IMR-90 (cell line): Measurements from ENCODE around the gene ANGPTL1. TPM values are rescaled to one million over a fixed set of nuclear protein-coding genes. Genes with fewer than 3 reads are reported as not detected.

Source experiments
- ATAC-seq: fragments of 200-7000 bp; cut with Tn5 transposase; 2 replicates; pipeline ENCODE4 v1.9.1; 2020; ENCODE audit warnings: low read depth, mild to moderate bottlenecking, moderate library complexity
- BruUV-seq: library from RNA; stranded (reverse); fragments of 400-500 nt; replicated peaks from 2 replicates; lab custom pipeline; 2021; lab: Mats Ljungman, UMichigan
- CTCF ChIA-PET: fragments of 300-600 bp; formaldehyde crosslinking; extraction: SDS; loops from one replicate; lab custom pipeline; 2021; ENCODE audit warnings: antibody characterized with exemption; lab: Yijun Ruan, JAX
- POLR2A ChIA-PET: fragments of 300-600 bp; sonication (Branson Sonifier 250); formaldehyde crosslinking; loops from one replicate; lab custom pipeline; 2022; ENCODE audit warnings: antibody characterized with exemption; ENCODE audit not compliant: unreplicated experiment; lab: Charles Lee
- DNase-seq: peaks from one replicate; pipeline ENCODE4 v3.0.0; 2013
- H2AFZ ChIP-seq: replicated peaks from 2 replicates; pipeline ENCODE3; 2013; ENCODE audit warnings: low read length, mild to moderate bottlenecking; ENCODE audit not compliant: poor library complexity
- H2AK5ac ChIP-seq: 2 replicates; pipeline ENCODE4 v1.6.1; 2013; ENCODE audit warnings: low read depth, low read length, inconsistent platforms
- H2AK9ac ChIP-seq: replicated peaks from 2 replicates; pipeline ENCODE3; 2013; ENCODE audit warnings: mild to moderate bottlenecking, low read depth, low read length, moderate library complexity; ENCODE audit not compliant: poor library complexity
- H2BK120ac ChIP-seq: 2 replicates; pipeline ENCODE4 v1.6.1; 2013; ENCODE audit warnings: low read depth, low read length, inconsistent platforms
- H2BK15ac ChIP-seq: 3 replicates; pipeline ENCODE4 v1.6.1; 2013; ENCODE audit warnings: low read depth, low read length, inconsistent platforms
- H2BK20ac ChIP-seq: 2 replicates; pipeline ENCODE4 v1.6.1; 2013; ENCODE audit warnings: low read depth, mild to moderate bottlenecking, inconsistent platforms, low read length, moderate library complexity
- H2BK5ac ChIP-seq: 2 replicates; pipeline ENCODE4 v1.6.1; 2013; ENCODE audit warnings: mild to moderate bottlenecking, low read depth, low read length, inconsistent platforms; ENCODE audit not compliant: poor library complexity, severe bottlenecking
- H3K14ac ChIP-seq: replicated peaks from 2 replicates; pipeline ENCODE4 v1.6.1; 2013; ENCODE audit warnings: low read depth, low read length, inconsistent platforms
- H3K18ac ChIP-seq: 2 replicates; pipeline ENCODE4 v1.6.1; 2013; ENCODE audit warnings: low read depth, low read length, control low read depth
- H3K23ac ChIP-seq: 2 replicates; pipeline ENCODE4 v1.6.1; 2013; ENCODE audit warnings: low read depth, low read length, inconsistent platforms
- H3K27ac ChIP-seq: 2 replicates; pipeline ENCODE4 v1.5.1; 2013; ENCODE audit warnings: mild to moderate bottlenecking, control low read depth, low read length; ENCODE audit not compliant: insufficient read depth
- H3K27me3 ChIP-seq: 2 replicates; pipeline ENCODE4 v1.6.1; 2013; ENCODE audit warnings: low read length; ENCODE audit not compliant: control insufficient read depth, insufficient read depth
- H3K36me3 ChIP-seq: 2 replicates; pipeline ENCODE4 v1.6.1; 2013; ENCODE audit warnings: low read length, mixed read lengths; ENCODE audit not compliant: control insufficient read depth, insufficient read depth
- H3K4ac ChIP-seq: 2 replicates; pipeline ENCODE4 v1.6.1; 2013; ENCODE audit warnings: low read depth, low read length, inconsistent platforms
- H3K4me1 ChIP-seq: 2 replicates; pipeline ENCODE4 v1.6.1; 2013; ENCODE audit warnings: low read length, mixed read lengths; ENCODE audit not compliant: control insufficient read depth, insufficient read depth
- H3K4me2 ChIP-seq: 2 replicates; pipeline ENCODE4 v1.6.1; 2013; ENCODE audit warnings: low read depth, mild to moderate bottlenecking, control low read depth, low read length, moderate library complexity
- H3K4me3 ChIP-seq: 2 replicates; pipeline ENCODE4 v1.5.1; 2013; ENCODE audit warnings: low read depth, mild to moderate bottlenecking, control low read depth, low read length, moderate library complexity; ENCODE audit not compliant: insufficient read depth
- H3K56ac ChIP-seq: 2 replicates; pipeline ENCODE4 v1.6.1; 2013; ENCODE audit warnings: low read length, inconsistent platforms; ENCODE audit not compliant: insufficient read depth; ENCODE audit errors: extremely low read depth
- H3K79me1 ChIP-seq, 2 experiments: 2 replicates each; pipeline ENCODE4 v1.6.1; 2013; ENCODE audit warnings: low read length in 2 of 2, inconsistent platforms in 1 of 2, low read depth in 1 of 2
- H3K9ac ChIP-seq: 2 replicates; pipeline ENCODE4 v1.6.1; 2013; ENCODE audit warnings: low read depth, low read length, control low read depth
- H3K9me1 ChIP-seq: 2 replicates; pipeline ENCODE4 v1.6.1; 2013; ENCODE audit warnings: low read length, inconsistent platforms; ENCODE audit not compliant: insufficient read depth
- H3K9me3 ChIP-seq: 2 replicates; pipeline ENCODE4 v1.6.1; 2013; ENCODE audit warnings: low read length; ENCODE audit not compliant: control insufficient read depth, insufficient read depth
- H4K20me1 ChIP-seq: 2 replicates; pipeline ENCODE4 v1.6.1; 2013; ENCODE audit warnings: low read length, inconsistent platforms; ENCODE audit not compliant: insufficient read depth
- H4K5ac ChIP-seq: 2 replicates; pipeline ENCODE4 v1.6.1; 2013; ENCODE audit warnings: mild to moderate bottlenecking, low read depth, low read length, control low read depth
- H4K8ac ChIP-seq, 2 experiments: 2 replicates each; pipeline ENCODE4 v1.6.1; 2013; ENCODE audit warnings: low read depth in 2 of 2, low read length in 2 of 2, control low read depth in 1 of 2, inconsistent platforms in 1 of 2
- H4K91ac ChIP-seq: 2 replicates; pipeline ENCODE4 v1.6.1; 2013; ENCODE audit warnings: low read depth, low read length, inconsistent platforms; ENCODE audit not compliant: insufficient read depth
- BHLHE40 ChIP-seq: fragments of 150-350 bp; IDR thresholded peaks from 2 replicates; pipeline ENCODE4 v1.6.1; 2016; ENCODE audit warnings: mild to moderate bottlenecking, low read depth, low read length
- CEBPB ChIP-seq: IDR thresholded peaks from 2 replicates; pipeline ENCODE4 v1.6.1; 2012; ENCODE audit warnings: low read depth, low read length, improper control_type of control experiment
- CHD1 ChIP-seq: IDR thresholded peaks from 2 replicates; pipeline ENCODE4 v1.6.1; 2012; ENCODE audit warnings: low read depth, low read length, improper control_type of control experiment
- CTCF ChIP-seq: conservative IDR thresholded peaks from 2 replicates; pipeline ENCODE4 v1.5.1; 2012; ENCODE audit warnings: mild to moderate bottlenecking, low read depth, low read length, improper control_type of control experiment
- ELK1 ChIP-seq: fragments of 150-350 bp; IDR thresholded peaks from 2 replicates; pipeline ENCODE4 v1.6.1; 2016; ENCODE audit warnings: low read depth, mild to moderate bottlenecking, low read length, moderate library complexity, borderline replicate concordance
- FOS ChIP-seq: fragments of 150-350 bp; IDR thresholded peaks from 2 replicates; pipeline ENCODE4 v1.6.1; 2016; ENCODE audit warnings: low read depth, low read length
- MAFK ChIP-seq: IDR thresholded peaks from 2 replicates; pipeline ENCODE4 v1.6.1; 2012; ENCODE audit warnings: low read depth, low read length, improper control_type of control experiment
- MAZ ChIP-seq: IDR thresholded peaks from 2 replicates; pipeline ENCODE4 v1.6.1; 2012; ENCODE audit warnings: low read depth, mild to moderate bottlenecking, low read length, improper control_type of control experiment, moderate library complexity, borderline replicate concordance
- MXI1 ChIP-seq: IDR thresholded peaks from 2 replicates; pipeline ENCODE4 v1.6.1; 2012; ENCODE audit warnings: low read depth, mild to moderate bottlenecking, low read length, moderate library complexity, borderline replicate concordance
- NFE2L2 ChIP-seq: fragments of 150-350 bp; IDR thresholded peaks from 2 replicates; pipeline ENCODE4 v1.6.1; 2016; ENCODE audit warnings: low read depth, mild to moderate bottlenecking, low read length
- POLR2A ChIP-seq: IDR thresholded peaks from 2 replicates; pipeline ENCODE4 v1.6.1; 2012; ENCODE audit warnings: mild to moderate bottlenecking, low read depth, low read length
- RAD21 ChIP-seq: IDR thresholded peaks from 2 replicates; pipeline ENCODE4 v1.6.1; 2012; ENCODE audit warnings: low read length, improper control_type of control experiment
- RCOR1 ChIP-seq: IDR thresholded peaks from 2 replicates; pipeline ENCODE4 v1.6.1; 2012; ENCODE audit warnings: mild to moderate bottlenecking, low read length, improper control_type of control experiment; ENCODE audit not compliant: insufficient replicate concordance
- RFX5 ChIP-seq: IDR thresholded peaks from 2 replicates; pipeline ENCODE4 v1.8.0; 2012; ENCODE audit warnings: low read depth, mild to moderate bottlenecking, low read length, moderate library complexity
- SMC3 ChIP-seq: fragments of 150-350 bp; IDR thresholded peaks from 2 replicates; pipeline ENCODE4 v1.6.1; 2016; ENCODE audit warnings: low read depth, mild to moderate bottlenecking, antibody characterized with exemption, low read length, moderate library complexity
- USF2 ChIP-seq: fragments of 150-350 bp; IDR thresholded peaks from 2 replicates; pipeline ENCODE4 v1.6.1; 2017; ENCODE audit warnings: mild to moderate bottlenecking, antibody characterized with exemption, low read length, low read depth
- WGBS, 2 experiments: methylation state at CpG; one replicate each; pipeline versions ENCODE4 v1.1.5 to v1.1.7; 2013; ENCODE audit warnings: missing lambda C conversion rate in 2 of 2; ENCODE audit not compliant: insufficient read length in 1 of 2; ENCODE audit errors: extremely low coverage in 2 of 2; 5-methylcytosine and 5-hydroxymethylcytosine counted together
- dilution Hi-C: fragments of 300-500 bp; cut with HindIII; formaldehyde crosslinking; loops from one replicate; pipeline ENCODE4 v1.14.3; 2018; ENCODE audit warnings: low sequenced_read_pairs; ENCODE audit not compliant: unreplicated experiment
- in situ Hi-C: fragments of 300-500 bp; cut with MboI; formaldehyde crosslinking; loops from 3 replicates; pipeline ENCODE4 v1.14.3; 2019; ENCODE audit warnings: low sequenced_read_pairs, inconsistent platforms, mixed read lengths
- intact Hi-C: fragments of 100-400 bp; cut with micrococcal nuclease; formaldehyde crosslinking; loops from 2 replicates; pipeline ENCODE4 v1.10.0; 2022
- polyA plus RNA-seq, 3 experiments: library from polyadenylated mRNA; depleted of rRNA; stranded (reverse); fragments of >200 nt; gene quantifications; 2 replicates each; pipeline ENCODE4 v1.2.3, GENCODE V29; 2012; ENCODE audit warnings: low replicate concordance in 1 of 3
- total RNA-seq: library from RNA; depleted of rRNA; stranded (reverse); fragments of >200 nt; gene quantifications from 2 replicates; pipeline ENCODE4 v1.2.3, GENCODE V29; 2012

Gene ANGPTL1
- total and polyA plus RNA-seq, 2 of the 4 experiments (the other 2 are of a cell fraction): under 0.01 to 0.03 TPM

DNA sequence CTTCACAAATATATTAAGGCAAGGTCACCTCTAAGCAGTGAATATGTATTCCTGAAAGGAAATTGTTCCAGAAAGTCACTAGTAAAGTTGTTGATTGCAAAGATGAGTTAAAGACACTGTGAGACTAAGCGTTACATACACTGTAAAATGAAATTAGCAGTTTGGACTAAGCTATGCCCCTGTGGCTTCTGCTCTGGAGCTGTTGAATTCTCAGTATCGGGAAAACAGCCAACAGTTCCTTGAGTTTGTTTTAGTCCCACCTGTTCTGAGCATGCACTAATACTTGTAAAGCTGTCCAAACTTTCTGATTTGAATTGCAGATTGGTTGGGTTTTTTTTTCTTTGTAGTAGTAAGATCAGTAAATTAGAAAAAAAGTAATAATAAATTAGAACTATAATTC, 21.0 kb downstream of the ANGPTL1 start:
- no peak for DNase-seq
- dilution Hi-C loops: no loop called here
- WGBS, 2 experiments: no CpG with 5 or more reads among the region's 2 CpGs

More for the DNA sequence above, 21.0 kb downstream of the ANGPTL1 start:
- Histone ChIP-seq H3K4me3 (no peak overlapping the region), H2BK5ac (no peak overlapping the region), H2BK120ac (no peak overlapping the region), H2BK20ac (no peak overlapping the region), H4K20me1 (no peaks in the 10 kb centered on the region), H3K23ac (no peak overlapping the region), H3K9me3 (no peaks in the 10 kb centered on the region), H3K79me1 (0 out of 4 replicates have a peak, but pooled peaks cover 0 to 6% of the 10 kb centered on the region in 2 experiments), H4K8ac (no peak overlapping the region), H3K56ac (no peak overlapping the region), H3K4ac (no peak overlapping the region), H2BK15ac (no peak overlapping the region), H3K36me3 (peaks cover 9% of the 10 kb centered on the region), H3K9me1 (no peaks in the 10 kb centered on the region), H4K5ac (no peak overlapping the region), H2AFZ (no peak overlapping the region), H4K91ac (no peak overlapping the region), H3K9ac (no peak overlapping the region), H3K14ac (no peak overlapping the region), H3K4me2 (no peak overlapping the region), H2AK5ac (no peak overlapping the region), H3K18ac (no peak overlapping the region), H2AK9ac (no peak overlapping the region), H3K27ac (no peak overlapping the region), H3K27me3 (no peaks in the 10 kb centered on the region), H3K4me1 (peaks cover 3% of the 10 kb centered on the region; the same call in 1 of the 2 replicates)
- POLR2A ChIA-PET: no interaction called here
- BruUV-seq: no TSS peak
- TF ChIP-seq MAZ: no peak
- no peak for TF ChIP-seq CHD1
- no peak for TF ChIP-seq CTCF
- TF ChIP-seq POLR2A: no peak
- TF ChIP-seq NFE2L2: no peak
- TF ChIP-seq RAD21: no peak
- TF ChIP-seq ELK1: no peak
- no peak for TF ChIP-seq RFX5
- TF ChIP-seq SMC3: no peak
- no peak for TF ChIP-seq MXI1
- no peak for TF ChIP-seq USF2
- TF ChIP-seq MAFK: no peak
- no peak for TF ChIP-seq FOS
- no peak for TF ChIP-seq CEBPB
- no peak for TF ChIP-seq BHLHE40
- TF ChIP-seq RCOR1: no peak
- ATAC-seq: no peak
- CTCF ChIA-PET: interaction anchor here (0.9 to 1.2 kb wide), 2 partner anchors 32 to 153 kb away, joined by 3 to 4 read pairs; no protein-coding TSS in a partner anchor
- intact Hi-C loops (loop anchor here (5.0 kb wide), 1 partner anchor 38 kb away; no protein-coding TSS in a partner anchor), in situ Hi-C loops (no loop called here)
